ENCODE measurements around the gene MIGA1. TPM values are rescaled to one million over a fixed set of nuclear protein-coding genes. Genes with fewer than 3 reads are reported as not detected.
"Not testable (repeated sequence)": the region's sequence is repeated elsewhere in the genome, so short reads cannot be mapped to it uniquely, and the experiment has no call there.

The MIGA1 gene
- total RNA-seq, 2 experiments from 2014 or later = 9.2 to 11.6 TPM

DNA sequence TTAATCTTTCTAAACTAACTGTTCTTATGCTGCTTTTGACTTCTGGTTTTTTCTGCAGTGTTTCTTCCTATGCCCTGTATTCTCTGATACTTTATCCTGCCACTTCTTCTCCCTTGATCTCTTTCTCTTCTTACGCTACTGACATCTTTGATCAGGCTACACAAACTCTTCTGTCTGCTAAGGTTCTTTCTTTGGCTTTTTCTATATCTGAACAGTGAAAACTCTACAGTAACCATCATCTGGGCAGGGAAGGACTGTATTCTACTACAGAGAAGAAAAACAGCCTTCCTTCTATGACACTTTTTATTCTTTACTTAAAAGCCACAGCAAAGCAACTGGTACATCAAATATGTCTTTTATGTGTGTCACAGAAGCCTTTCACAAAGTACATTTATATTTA, 101.6 kb downstream of the MIGA1 start:
- Mint-ChIP-seq H3K4me1 (no peaks in the 10 kb centered on the region), H3K9me3 (ENCODE audit: low read depth) (no peaks in the 10 kb centered on the region), H3K27me3 (no peaks in the 10 kb centered on the region), H3K4me3 (no peak overlapping the region), H3K27ac (no peak overlapping the region), H3K36me3 (peaks cover 2% of the 10 kb centered on the region)
- no peak for DNase-seq
- CTCF ChIA-PET = no interaction called here
- no peak for ATAC-seq

DNA sequence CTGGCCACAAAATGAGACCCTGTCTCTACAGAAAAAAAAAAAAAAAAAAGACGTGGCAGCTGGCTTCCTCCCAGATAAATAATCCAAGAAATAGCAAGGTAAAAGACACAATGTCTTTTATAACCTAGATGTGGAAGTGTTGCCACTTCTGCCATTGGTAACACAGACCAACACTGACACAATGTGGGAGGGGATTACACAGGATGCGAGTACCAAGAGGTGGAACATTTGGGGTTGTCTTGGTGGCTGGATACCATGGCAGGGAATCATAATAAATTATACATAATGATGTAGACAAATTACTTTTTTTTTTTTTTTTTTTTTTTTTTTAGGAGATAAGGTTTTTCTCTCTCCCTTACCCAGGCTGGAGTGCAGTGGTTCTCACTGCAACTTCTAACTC, 103.0 kb downstream of the MIGA1 start:
- Mint-ChIP-seq H3K9me3 (ENCODE audit: low read depth) (no peaks in the 10 kb centered on the region), H3K36me3 (peaks cover 4% of the 10 kb centered on the region), H3K27ac (no peak overlapping the region), H3K4me3 (no peak overlapping the region), H3K4me1 (no peaks in the 10 kb centered on the region), H3K27me3 (peaks cover 3% of the 10 kb centered on the region)
- ATAC-seq = no peak
- CTCF ChIA-PET = interaction anchor here (0.6 kb wide), 1 partner anchor 366 kb away, joined by 3 read pairs; no protein-coding TSS in a partner anchor
- DNase-seq = no peak

DNA sequence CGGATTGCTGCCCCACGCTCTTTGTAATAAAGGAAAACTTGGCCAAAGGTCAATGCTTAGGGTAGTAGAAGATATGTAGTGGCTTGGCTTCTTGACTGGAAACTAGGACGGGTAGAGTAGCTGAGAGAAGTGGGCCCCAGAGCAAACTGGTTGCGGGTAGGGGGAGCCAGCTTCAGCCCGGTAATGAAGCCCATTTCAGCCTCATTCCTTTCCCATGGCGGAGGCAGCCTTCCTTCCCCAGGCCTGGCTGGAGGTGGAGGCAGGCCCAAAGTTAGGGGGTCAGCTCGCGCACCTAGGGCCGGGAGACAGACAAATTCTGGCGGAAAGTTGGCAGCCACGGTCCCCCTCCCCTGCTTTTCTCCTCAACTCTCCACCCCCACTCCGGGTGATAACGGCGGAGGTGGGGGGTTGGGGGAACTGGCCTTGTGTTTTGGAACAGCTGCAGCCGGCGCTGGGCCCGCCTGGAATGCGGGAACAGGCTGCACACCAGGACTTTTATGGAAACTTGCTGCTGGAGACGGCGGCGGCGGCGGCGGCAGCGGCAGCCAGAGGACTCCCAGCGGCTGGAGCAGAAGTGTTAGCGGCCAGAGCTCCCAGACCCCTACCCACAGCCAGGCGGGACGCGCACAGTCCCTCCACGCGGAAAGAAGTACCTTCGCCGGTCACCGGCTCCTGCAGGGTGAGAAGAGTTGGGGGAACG, 108.8 kb downstream of the MIGA1 start, which contains the start of gene NEXN:
Gene NEXN (plus strand): TSS at position 544 of the 700 bp plus-strand sequence. CDS start 27,483 bp downstream, outside the sequence.
- ATAC-seq = peak; percentile 27
- Mint-ChIP-seq H3K36me3 (peaks cover 11% of the 10 kb centered on the region), H3K9me3 (ENCODE audit: low read depth) (no peaks in the 10 kb centered on the region), H3K27ac (no peak within 1 kb of the TSS), H3K27me3 (peaks cover 23% of the 10 kb centered on the region), H3K4me3 (peak within 1 kb of the TSS; percentile 33), H3K4me1 (peaks cover 4% of the 10 kb centered on the region)
- CTCF ChIA-PET = no interaction called here
- no peak for DNase-seq

DNA sequence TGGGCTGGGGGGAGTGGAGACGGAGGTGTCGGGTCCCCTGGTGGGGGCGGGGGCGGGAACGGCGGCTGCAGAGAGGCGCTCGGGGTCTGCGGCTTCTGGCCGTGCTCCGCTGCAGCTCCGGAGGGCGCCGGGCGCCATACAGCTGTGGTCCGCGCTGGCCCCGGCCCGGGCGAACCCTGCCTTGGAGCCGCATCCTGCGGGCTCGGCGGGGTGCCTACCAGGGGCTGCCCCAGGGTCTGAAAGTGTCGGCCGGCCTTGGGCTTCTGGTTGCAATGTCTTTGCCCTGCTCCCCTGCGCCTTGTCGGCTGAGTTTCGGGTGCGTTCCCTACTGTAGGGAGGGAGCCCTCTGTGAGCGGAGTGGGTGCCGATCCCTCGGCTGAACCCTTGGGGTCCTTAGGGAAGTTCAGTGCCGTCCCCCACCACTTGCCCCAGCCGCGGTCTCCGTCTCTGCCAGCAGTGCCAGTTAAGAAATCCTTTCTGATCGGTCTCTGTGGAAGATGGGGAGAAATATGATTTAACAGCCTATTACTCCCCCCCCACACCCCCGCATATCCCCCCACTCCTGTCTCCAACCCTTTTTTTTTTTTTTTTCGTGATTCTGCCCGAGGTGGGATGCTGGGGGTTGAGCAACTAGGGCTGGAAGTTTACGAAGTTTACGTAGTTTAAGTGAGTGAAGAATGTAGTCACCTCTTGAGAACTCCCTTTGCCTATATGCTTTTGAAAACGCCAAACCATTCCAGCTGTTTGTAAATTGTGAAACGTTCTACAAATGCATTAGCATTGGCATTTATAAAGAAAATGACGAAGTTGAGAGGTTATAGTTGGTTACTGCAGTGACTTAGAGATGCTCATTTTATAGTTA, 109.6 kb downstream of the MIGA1 start:
- Mint-ChIP-seq H3K4me3 (peak overlapping the region; percentile 33), H3K36me3 (peaks cover 11% of the 10 kb centered on the region), H3K27me3 (peaks cover 23% of the 10 kb centered on the region), H3K4me1 (peaks cover 4% of the 10 kb centered on the region), H3K9me3 (ENCODE audit: low read depth) (no peaks in the 10 kb centered on the region), H3K27ac (no peak overlapping the region)
- CTCF ChIA-PET = interaction anchor here (1.3 kb wide), 1 partner anchor 10 kb away, joined by 3 read pairs; no protein-coding TSS in a partner anchor
- no peak for DNase-seq
- peak; percentile 79 for ATAC-seq

DNA sequence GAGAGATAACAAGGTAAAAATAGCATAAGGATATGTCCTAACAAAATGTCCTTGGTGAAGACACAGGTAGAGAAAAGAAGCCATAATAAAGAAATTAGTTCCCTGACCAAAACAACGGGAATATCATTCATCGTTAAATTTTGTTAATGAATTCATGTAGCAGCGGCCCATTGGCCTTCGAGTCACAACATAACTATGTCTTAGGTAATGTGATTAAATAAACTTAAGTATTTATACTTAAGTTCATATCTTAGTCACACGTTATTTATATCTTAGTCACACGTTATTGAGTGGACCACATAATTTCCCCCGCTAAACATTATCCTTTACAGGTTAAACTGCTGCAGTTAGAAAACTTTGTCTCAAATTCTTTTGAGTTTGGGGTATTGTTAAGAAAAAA, 110.2 kb downstream of the MIGA1 start:
- no peak overlapping the region for H3K27ac Mint-ChIP-seq
- H3K4me3 Mint-ChIP-seq = no peak overlapping the region
- peaks cover 11% of the 10 kb centered on the region for H3K36me3 Mint-ChIP-seq
- DNase-seq (no peak), ATAC-seq (no peak)
- H3K4me1 Mint-ChIP-seq = peaks cover 4% of the 10 kb centered on the region
- H3K9me3 Mint-ChIP-seq (ENCODE audit: low read depth) = no peaks in the 10 kb centered on the region
- CTCF ChIA-PET = interaction anchor here (1.3 kb wide), 1 partner anchor 10 kb away, joined by 3 read pairs; no protein-coding TSS in a partner anchor
- H3K27me3 Mint-ChIP-seq = peaks cover 23% of the 10 kb centered on the region

DNA sequence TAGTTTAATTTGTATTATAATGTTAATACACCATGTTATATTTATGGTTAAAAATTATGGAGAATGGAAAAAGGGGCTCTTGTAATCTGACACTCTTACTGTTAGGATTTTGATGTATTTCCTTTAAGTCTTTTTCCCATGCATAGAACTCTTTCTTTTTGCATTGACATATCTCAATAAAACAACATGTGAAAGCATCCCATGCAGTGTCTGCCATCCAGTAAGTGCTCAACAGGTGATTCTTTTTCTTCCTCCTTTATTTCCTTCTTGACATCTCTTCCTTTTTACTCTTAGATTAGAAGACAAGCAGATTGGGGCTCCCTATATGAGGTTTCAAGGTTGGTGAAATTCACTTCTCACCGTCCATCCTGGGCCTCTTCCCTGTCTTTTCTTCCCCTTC, 111.8 kb downstream of the MIGA1 start:
- CTCF ChIA-PET = no interaction called here
- H3K9me3 Mint-ChIP-seq (ENCODE audit: low read depth) = no peaks in the 10 kb centered on the region

DNA sequence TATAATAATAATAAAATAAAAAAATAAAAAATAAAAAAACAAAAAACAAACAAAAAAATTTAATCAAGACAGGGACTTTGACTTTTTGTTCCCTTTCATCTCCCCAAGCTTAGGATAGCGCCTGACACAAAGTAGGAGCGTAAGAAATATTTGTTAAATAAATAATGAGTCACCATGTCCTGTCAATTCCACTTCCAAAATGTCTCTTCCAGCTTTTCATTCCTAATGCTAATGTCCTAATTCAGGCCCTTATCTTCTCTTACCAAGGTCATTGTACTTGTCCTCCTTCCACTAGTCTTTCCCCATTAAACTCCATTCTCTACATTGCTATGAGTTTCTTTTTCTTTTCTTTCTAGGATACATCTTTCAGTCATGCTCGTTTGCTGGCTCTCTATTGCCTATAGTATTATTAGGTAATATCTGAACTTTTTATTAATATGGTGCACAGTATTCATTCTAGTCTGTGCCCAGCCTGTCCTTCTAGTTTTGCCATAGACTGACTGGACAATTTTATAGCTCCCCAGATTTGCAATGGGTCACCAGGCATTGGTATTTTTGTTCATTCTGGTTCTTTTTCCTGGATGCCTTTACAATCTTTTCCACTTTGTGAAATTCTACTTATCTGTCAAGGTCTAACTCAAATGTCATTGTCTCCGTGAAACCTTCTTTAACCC, 120.3 kb downstream of the MIGA1 start:
- H3K4me1 Mint-ChIP-seq = no peaks in the 10 kb centered on the region
- H3K27ac Mint-ChIP-seq = no peak overlapping the region
- CTCF ChIA-PET = interaction anchor here (0.7 kb wide), 1 partner anchor 10 kb away, joined by 3 read pairs; no protein-coding TSS in a partner anchor

More for the DNA sequence above, 111.8 kb downstream of the MIGA1 start:
- H3K27ac Mint-ChIP-seq = no peak overlapping the region
- no peak overlapping the region for H3K4me3 Mint-ChIP-seq
- peaks cover 10% of the 10 kb centered on the region for H3K36me3 Mint-ChIP-seq
- ATAC-seq (no peak), DNase-seq (no peak)
- H3K4me1 Mint-ChIP-seq = peaks cover 4% of the 10 kb centered on the region
- H3K27me3 Mint-ChIP-seq = peaks cover 23% of the 10 kb centered on the region

DNA sequence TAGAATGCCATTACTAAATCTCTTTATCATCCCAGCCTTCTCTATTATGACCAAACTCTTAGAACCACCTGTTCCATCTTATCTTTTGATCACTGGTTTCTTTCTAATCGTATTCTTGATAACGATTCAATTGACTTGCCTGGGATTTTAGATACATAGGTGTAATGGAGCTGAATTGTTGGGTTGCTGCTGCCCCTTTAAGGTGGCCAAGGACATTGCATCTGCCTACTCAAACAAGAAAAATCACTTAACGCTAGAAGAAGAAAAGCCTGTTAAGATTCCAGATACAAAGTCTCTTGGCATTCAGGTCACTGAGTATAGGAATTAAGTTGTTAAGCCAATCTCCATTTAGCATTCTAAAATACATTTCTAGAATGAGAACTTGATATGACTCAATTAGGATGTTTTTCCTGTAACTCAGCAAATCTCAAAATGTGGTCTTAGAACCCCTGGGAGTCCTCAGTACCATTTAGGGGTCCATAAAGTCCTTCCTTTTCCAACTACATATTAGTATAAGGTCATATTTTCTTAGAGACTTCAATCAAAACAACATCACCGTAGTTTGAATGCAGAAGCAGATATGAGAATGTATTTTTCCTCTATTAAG, 121.3 kb downstream of the MIGA1 start:
- no peaks in the 10 kb centered on the region for H3K4me1 Mint-ChIP-seq
- CTCF ChIA-PET = no interaction called here
- ATAC-seq (peak; percentile 39), DNase-seq (no peak)
- H3K36me3 Mint-ChIP-seq = no peaks in the 10 kb centered on the region
- no peak overlapping the region for H3K4me3 Mint-ChIP-seq
- no peak overlapping the region for H3K27ac Mint-ChIP-seq
- H3K9me3 Mint-ChIP-seq (ENCODE audit: low read depth) = no peaks in the 10 kb centered on the region
- peaks cover 2% of the 10 kb centered on the region for H3K27me3 Mint-ChIP-seq

More for the DNA sequence above, 120.3 kb downstream of the MIGA1 start:
- DNase-seq (no peak), ATAC-seq (no peak)
- no peaks in the 10 kb centered on the region for H3K36me3 Mint-ChIP-seq
- H3K9me3 Mint-ChIP-seq (ENCODE audit: low read depth) = no peaks in the 10 kb centered on the region
- H3K27me3 Mint-ChIP-seq = peaks cover 2% of the 10 kb centered on the region
- H3K4me3 Mint-ChIP-seq = no peak overlapping the region

DNA sequence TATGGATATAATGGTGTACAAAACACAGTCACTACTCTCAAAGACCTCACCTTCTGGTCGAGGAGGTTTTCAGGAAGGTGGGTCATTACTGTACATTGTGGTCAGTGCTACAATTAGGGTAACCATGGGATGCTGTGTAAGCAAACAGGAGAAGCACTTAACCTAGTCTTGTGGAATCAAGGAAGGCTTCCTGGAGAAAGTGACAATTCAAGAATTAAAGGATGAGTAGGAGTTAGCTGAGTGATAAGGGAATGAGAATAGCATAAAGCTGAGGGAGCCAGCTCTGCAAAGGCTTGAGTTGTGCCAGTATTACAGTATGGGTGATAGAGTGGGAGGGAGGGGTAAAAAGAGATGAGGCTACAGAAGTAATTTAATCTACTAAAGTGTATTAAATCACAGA, 126.2 kb downstream of the MIGA1 start:
- H3K4me3 Mint-ChIP-seq = no peak overlapping the region
- no peaks in the 10 kb centered on the region for H3K4me1 Mint-ChIP-seq
- peaks cover 5% of the 10 kb centered on the region for H3K27me3 Mint-ChIP-seq
- H3K36me3 Mint-ChIP-seq = no peaks in the 10 kb centered on the region
- CTCF ChIA-PET = no interaction called here
- ATAC-seq (no peak), DNase-seq (no peak)
- no peaks in the 10 kb centered on the region for H3K9me3 Mint-ChIP-seq (ENCODE audit: low read depth)
- no peak overlapping the region for H3K27ac Mint-ChIP-seq

DNA sequence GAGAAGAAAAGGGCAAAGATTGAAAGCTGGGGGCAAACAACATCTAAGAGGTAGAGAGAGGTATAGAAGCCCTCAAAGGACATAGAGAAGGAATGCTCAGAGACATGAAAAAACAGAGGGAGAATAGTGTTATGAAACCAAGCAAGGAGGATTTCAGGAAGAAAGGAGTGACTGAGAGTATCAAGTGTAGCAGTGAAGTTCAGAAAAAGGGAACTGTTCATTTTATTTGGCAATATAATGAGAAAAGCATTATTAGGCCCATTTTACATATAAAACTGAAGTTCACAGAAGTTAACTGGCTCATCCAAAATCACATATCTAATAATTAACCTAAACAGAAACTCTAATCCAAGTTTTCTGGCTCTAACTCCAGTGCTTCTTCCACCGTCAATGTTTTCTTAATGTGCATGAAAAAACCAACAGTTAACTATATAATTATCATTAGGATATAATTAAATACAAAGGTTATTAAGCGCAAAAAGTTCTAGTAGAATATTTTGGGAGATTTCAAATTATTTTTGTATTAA, 126.6 kb downstream of the MIGA1 start:
- Mint-ChIP-seq H3K27ac (no peak overlapping the region), H3K27me3 (peaks cover 5% of the 10 kb centered on the region), H3K9me3 (ENCODE audit: low read depth) (no peaks in the 10 kb centered on the region), H3K4me3 (no peak overlapping the region), H3K36me3 (no peaks in the 10 kb centered on the region), H3K4me1 (no peaks in the 10 kb centered on the region)
- DNase-seq (no peak), ATAC-seq (no peak)
- CTCF ChIA-PET = no interaction called here

DNA sequence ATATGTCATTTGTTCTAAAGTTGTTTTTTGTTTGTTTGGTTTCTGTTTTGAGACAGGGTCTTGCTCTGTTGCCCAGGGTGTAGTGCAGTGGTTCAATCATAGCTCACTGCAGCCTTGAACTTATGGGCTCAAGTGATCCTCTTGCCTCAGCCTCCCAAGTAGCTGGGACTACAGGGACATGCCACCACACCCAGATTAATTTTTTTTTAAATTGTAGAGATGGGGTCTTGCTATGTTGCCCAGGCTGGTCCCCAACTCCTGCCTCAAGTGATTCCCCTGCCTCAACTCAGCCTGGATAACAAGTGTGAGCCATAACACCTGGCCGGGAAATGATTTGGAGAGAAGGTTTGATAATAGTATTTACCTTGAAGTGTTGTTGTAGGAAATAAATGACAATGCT, 127.2 kb downstream of the MIGA1 start:
- no peak for DNase-seq
- Mint-ChIP-seq H3K27me3 (peaks cover 5% of the 10 kb centered on the region), H3K4me1 (no peaks in the 10 kb centered on the region), H3K27ac (no peak overlapping the region), H3K9me3 (ENCODE audit: low read depth) (no peaks in the 10 kb centered on the region), H3K4me3 (no peak overlapping the region), H3K36me3 (no peaks in the 10 kb centered on the region)
- CTCF ChIA-PET = no interaction called here
- ATAC-seq = no peak

DNA sequence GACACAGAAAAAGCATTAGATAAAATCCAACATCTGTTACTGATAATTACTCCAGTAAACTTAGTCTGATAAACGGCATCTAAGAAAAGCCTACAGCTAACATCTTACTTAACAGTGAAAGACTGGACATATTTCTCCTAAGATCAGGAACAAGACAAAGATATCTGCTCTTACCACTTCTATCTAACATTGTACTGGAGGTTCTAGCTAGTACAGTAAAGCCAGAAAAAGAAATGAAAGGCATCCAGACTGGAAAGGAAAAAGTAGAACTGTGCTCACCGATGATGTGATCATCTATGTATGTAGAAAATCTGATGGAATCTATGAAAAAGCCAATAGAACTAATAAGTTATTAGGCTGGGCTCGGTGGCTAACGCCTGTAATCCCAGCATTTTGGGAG, 130.7 kb downstream of the MIGA1 start:
- CTCF ChIA-PET = no interaction called here
- H3K4me1 Mint-ChIP-seq = no peaks in the 10 kb centered on the region
- ATAC-seq = no peak
- no peak overlapping the region for H3K4me3 Mint-ChIP-seq
- peaks cover 3% of the 10 kb centered on the region for H3K27me3 Mint-ChIP-seq
- no peak for DNase-seq
- no peak overlapping the region for H3K27ac Mint-ChIP-seq
- H3K36me3 Mint-ChIP-seq = no peaks in the 10 kb centered on the region
- no peaks in the 10 kb centered on the region for H3K9me3 Mint-ChIP-seq (ENCODE audit: low read depth)

DNA sequence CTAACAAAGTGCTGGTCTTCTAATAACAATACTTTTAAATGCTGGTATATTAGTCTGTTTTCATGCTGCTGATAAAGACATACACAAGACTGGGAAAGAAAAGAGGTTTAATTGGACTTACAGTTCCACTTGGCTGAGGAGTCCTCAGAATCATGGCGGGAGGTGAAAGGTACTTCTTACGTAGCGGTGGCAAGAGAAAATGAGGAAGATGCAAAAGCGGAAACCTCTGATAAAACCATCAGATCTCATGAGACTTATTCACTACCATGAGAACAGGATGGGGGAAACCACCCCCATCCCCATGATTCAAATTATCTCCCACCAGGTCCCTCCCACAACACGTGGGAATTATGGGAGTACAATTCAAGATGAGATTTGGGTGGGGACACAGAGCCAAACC, 139.5 kb downstream of the MIGA1 start:
- H3K27me3 Mint-ChIP-seq = peaks cover 12% of the 10 kb centered on the region
- H3K36me3 Mint-ChIP-seq; CTCF ChIA-PET; ATAC-seq; H3K27ac Mint-ChIP-seq; DNase-seq; H3K9me3 Mint-ChIP-seq (ENCODE audit: low read depth); H3K4me1 Mint-ChIP-seq; H3K4me3 Mint-ChIP-seq: not testable (repeated sequence)

Measured in activated CD8-positive, alpha-beta memory T cell treated with anti-CD3 and anti-CD28 coated beads, Interleukin-2, amount 10 ng/mL, durations not matched to agents 7 days and 5 days (primary cell).